ELR (cell line): Measurements from ENCODE around the gene FAIM.
A peak's percentile ranks its signal among the peaks of the same experiment; 100 is the strongest.
"Not testable (repeated sequence)": the region's sequence is repeated elsewhere in the genome, so short reads cannot be mapped to it uniquely, and the experiment has no call there.

Experiments used
- DNase-seq: peaks from one replicate; pipeline ENCODE4 v3.0.0-alpha.2; 2015; ENCODE audit warnings: low read depth

FAIM gene, protein sequence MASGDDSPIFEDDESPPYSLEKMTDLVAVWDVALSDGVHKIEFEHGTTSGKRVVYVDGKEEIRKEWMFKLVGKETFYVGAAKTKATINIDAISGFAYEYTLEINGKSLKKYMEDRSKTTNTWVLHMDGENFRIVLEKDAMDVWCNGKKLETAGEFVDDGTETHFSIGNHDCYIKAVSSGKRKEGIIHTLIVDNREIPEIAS

DNA sequence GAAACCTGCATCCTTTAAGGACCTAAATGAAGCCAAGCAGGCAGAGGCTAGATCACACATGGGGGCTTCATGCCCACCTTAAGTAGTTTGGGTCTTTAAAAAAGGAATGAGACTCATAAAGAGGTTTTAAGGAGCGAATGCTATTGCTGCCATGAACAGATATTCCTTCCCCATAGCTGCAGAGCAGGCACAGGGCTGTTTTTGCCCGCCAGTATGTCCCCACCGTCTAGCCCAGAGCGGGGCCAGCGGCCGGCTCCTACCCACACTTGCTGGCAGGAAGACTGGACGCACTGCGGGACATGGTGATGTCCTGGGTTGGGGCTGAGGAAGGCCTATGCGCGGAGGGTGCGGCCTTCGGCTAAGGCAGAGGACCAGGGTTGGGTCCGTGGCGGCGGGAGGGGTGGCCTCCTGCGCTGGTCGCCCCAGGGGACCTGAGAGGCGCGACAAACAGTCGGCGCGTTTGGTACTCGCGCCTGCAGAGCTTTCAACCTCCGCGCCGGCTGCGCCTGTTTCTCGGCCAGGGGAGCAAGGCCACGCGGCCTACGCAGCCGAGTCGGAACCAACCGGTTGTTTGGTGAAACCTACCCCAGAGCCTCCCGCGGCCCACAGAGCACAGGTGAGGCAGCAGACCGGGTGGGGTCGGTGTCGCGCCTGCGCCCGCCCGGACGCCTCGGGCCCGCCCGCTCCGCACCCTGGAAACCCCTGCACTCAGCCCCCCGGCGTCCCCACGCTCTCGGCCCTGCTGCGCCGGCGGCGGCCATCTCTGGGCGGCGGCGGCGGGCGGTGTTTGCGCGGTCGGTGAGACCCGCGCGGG is at the start of gene FAIM:
Gene FAIM, plus strand, starts transcription at position 450 of the 814 bp plus-strand sequence. CDS start 10,956 bp downstream, outside the sequence.
- DNase-seq, result peak; percentile 72

DNA sequence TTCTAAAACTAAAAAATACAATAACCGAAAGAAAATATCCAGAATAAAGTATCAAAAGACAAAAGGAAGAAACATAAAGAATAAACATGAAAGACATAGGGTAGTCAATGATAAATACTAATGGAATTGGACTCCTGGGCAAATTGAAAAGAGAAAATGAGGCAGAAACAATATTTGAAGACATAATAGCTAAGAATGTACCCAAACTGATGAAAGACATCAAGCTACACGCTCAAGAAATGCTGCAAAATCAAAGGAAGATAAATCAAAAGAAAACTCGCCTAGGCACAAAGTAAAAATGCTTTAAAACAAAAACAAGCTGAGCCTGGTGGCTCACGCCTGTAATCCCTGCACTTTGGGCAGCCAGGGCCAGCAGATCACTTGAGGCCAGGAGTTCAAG is 49.4 kb upstream of the FAIM start:
- DNase-seq, result no peak

DNA sequence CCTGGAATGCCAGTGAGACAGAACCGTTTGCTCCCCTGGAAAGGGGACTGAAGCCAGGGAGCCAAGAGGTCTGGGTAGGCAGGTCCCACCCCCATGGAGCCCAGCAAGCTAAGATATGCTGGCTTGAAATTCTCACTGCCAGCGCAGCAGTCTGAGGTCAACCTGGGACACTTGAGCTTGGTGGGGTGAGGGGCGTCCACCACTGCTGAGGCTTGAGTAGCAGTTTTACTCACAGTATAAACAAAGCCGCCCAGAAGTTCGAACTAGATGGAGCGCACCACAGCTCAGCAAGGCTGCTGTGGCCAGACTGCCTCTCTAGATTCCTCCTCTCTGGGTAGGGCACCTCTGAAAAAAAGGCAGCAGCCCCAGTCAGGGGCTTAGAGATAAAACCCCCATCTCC is 48.1 kb upstream of the FAIM start:
- DNase-seq, result no peak

DNA sequence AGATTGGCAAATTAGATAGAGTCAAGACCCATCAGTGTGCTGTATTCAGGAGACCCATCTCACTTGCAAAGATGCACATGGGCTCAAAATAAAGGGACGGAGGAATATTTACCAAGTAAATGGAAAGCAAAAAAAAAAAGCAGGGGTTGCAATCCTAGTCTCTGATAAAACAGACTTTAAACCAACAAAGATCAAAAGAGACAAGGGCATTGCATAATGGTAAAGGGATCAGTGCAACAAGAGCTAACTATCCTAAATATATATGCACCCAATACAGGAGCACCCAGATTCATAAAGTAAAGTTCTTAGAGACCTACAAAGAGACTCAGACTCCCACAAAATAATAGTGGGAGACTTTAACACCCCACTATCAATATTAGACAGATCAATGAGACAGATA is 45.7 kb upstream of the FAIM start:
- not testable (repeated sequence) for DNase-seq

DNA sequence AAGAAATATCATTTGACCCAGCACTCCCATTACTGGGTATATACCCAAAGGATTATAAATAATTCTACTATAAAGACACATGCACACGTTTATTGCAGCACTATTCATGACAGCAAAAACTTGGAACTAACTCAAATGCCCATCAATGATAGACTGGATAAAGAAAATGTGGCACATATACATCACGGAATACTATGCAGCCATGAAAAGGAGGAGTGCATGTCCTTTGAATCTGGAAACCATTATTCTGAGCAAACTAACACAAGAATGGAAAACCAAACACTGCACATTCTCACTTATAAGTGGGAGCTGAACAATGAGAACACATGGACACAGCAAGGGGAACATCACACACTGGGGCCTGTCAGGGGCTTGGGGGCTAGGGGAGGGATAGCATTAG is 42.3 kb upstream of the FAIM start:
- DNase-seq, result not testable (repeated sequence)

DNA sequence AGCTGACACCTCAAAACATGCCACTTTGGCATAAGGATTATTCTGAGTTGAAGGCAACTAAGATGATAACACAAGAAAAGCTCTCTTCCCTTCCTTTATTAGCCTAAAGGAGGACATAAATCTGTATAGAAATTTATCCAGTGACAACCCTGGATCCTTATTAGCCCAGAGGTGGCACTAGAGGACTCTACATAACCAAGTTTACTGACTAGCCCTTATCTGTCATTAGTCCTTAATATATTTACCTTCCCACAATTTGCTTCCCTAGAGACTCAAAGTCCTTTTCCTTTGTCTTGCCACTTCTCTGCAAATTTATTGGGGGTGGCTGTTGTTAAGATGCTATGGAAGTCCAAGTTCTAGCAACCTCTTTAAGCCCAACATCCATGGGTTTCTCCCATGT is 41.2 kb upstream of the FAIM start:
- DNase-seq, result peak; percentile 2

DNA sequence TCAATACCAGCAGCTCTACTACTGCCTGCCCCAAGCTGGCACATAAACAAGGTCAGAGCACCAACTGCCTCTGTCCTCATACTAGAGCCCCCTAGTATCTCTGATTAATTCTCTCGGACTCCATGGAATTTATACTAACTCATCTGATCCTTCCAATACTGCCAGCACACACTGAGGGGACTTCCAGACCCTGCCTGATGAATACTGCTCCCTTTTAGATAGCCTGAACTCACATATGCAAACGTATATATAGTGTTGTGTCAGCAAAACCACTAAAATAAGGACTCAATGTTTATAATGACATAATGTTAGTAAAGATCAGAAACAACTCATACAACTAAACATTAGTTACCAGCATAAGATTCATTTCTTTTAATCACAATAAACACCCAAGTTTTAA is 39.5 kb upstream of the FAIM start:
- DNase-seq, result peak; percentile 13

DNA sequence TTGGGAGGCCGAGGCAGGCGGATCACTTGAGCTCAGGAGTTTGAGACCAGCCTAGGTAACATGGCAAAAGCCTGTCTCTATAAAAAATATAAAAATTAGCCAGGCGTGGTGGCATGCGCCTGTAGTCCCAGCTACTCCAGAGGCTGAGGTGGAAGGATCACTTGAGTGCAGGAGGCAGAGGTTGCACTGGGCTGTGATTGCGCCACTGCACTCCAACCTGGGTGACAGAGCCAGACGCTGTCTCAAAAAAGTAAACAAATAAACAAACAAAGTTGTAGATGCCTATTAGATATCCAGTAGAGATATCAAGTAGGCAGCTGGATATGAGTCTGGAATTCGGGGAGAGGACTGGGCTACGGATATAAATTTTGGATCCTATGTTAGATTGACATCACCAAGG is 38.9 kb upstream of the FAIM start:
- not testable (repeated sequence) for DNase-seq

DNA sequence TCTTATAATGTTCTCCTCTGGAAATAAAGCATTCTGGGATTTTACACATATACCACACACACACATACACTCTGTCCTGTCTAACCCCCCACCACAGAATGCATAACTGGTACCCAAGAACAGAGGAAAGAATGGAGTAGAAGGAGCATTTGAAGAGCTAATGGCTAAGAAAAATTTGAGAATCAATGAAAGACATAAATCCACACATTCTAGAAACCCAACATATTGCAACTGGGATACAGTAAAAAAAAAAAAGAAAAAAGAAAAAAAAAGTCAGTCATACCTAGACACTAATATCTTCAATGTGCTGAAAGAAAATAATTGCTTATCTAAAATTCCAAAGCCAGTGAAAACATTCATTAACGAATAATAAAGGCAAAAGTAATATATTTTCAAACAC is 35.4 kb upstream of the FAIM start:
- DNase-seq, result no peak

DNA sequence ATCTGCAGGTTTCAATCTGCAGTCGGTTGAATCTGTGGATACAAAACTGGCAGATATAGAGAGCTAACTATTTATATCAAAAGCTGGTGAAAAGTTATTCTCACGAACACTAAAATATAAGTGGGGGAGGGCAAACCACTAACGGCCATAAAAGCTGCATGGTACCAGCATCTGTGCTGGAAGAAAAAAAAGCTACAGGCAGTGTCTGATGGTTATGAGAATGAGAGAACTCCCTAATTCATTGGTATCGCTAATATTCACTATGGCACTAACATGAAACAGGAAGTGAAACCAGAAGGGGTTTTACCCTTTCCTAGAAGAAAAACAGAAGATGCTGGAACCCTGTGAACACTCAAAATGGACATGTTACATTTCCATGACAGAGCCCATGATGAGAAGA is 30.4 kb upstream of the FAIM start:
- DNase-seq, result no peak

DNA sequence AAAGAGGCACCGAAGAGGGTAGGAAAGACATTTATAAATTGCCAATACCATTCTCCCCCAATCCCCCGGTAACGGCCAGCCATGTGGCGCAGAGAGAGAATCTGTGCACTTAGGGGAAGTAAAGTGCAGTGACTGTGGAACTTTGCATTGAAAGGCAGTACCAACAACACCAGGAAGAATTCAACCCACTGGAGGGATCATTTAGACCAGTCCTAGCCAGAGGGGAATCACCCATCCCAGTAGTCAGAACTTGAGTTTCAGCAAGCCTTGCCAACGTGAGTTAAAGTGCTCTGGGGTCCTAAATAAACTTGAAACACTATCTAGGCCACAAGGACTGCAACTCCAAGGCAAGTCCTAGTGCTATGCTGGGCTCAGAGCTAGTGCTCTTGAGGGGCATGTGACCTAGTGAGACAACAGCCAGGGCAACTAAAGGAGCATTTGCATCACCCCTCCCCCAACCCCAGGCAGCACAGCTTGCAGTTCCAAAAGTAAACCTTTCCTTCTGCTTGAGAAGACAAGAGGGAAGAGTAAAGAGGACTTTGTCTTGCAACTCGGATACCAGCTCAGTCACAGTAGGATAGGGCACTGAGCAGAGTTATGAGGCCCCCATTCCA is 29.5 kb upstream of the FAIM start:
- no peak for DNase-seq

DNA sequence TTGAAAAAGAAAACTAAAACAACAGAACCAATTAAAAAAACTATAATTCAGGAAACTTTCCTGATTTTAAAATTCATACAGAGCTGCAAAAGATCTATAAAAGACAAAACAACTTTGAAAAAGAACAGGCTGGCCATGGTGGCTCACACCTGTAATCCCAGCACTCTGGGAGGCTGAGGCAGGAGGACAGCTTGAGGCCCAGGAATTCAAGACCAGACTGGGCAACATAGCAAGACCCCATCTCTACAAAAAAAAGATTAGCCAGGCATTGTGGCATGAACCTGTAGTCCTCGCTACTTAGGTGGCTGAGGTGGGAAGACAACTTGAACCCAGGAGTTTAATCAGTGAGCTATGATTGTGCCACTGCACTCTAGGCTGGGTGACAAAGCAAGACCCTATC is 21.2 kb upstream of the FAIM start:
- DNase-seq, result no peak

DNA sequence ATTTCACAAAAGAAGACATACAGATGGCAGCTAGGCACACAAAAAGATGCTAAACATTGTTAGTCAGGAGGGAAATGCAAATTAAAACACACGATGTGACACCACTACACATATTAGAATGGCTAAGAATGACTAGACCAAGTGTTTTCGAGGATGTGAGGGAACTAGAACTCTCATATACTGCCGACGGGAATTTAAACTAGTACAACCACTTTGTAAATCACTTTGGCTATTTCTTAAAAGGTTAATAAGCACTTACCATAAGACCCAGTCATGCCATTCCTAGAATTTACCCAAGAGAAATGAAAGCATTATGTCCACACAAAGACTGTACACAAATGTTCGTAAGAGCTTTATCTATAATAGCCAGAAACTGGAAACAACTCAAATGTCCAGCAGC is 20.1 kb upstream of the FAIM start:
- DNase-seq, result no peak

DNA sequence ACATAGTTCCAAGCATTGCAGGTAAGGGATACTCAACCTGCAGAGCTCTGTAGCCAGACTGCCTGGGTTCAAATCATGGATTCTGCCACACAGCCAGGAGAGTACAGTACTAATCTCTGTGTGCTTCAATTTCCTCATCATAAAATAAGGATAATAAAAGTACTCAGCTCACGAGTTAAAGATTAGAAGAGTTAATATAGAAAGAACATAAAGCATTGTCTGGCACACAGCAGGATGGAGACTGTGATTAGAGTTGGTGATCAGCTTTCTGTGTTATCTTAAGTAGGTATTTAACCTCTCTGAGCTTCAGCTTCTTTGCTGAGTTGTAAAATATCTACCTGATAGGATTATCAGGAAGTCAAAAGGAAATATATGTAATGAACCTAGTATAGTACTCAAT is 17.2 kb upstream of the FAIM start:
- no peak for DNase-seq

DNA sequence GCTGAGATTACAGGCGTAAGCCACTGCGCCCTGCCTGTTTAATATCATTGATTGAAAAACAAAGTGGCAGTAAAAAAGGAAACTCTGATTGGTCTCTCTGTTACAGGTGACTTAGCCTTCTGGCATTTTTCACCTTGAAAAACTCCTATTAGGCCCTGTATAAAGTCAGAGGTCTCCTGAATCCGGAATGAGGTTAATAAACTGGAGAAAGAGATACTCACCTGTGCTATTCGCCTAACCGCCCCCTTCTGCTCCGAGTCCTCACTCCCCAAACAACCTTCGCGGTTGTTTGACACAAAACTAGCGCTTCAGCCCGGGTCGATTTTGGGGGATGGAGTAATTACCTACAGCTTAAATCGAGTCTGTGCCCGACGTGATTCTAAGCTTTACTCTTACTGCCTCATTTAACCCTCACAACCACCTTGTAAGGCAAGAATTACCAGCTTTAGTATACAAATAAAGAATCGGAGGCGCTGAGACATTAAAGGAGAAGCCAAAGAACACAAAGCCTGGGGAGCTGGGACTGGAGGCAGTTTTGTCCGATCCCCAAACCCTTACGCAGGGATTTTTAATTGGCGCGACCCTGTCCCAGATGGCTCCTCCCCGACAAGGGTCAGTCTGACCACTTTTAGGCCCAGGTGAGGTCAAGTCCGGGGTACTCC is 15.0 kb upstream of the FAIM start:
- DNase-seq, result peak; percentile 8

DNA sequence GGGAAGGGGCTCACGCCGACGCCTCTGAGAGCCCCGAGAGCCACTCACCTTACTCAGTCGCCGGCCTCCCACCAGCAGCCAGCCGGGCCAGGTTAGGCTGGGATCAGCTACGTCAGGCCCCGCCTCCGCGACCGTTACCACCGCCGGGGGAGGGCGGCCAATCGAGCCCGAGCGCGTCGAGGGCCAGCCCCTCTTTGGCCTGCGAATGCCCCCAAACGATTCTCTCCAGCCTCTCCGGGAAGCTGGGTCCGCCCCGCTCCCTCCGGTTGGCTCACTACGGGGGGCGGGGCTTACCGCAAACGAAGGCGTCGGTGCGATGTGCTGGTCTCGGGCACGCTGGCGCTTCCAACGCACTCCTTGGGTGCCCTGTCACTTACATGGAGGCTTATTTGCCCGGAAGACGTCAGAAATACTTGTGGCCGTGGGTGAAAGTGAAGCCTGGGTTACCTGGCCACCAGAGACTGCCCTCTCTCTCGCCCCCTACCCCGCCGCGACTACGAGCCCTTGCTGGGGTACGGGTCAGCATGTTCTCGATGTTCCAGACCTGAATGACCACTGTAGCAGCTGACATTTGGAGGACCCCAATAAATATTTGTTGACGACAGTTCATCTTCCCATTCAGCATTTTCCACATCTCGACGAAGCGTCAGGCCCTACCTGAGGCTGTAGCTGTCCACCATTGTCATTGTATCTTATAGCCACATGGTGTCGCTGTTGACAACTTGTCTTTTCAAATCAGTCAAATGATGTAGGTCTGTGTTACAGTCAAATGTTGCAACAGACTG is 14.2 kb upstream of the FAIM start, which contains the start of gene CEP70:
Gene CEP70, minus strand, starts transcription at position 111 of the 785 bp plus-strand sequence. CDS start 21,333 bp downstream, outside the sequence.
- peak; percentile 96 for DNase-seq

DNA sequence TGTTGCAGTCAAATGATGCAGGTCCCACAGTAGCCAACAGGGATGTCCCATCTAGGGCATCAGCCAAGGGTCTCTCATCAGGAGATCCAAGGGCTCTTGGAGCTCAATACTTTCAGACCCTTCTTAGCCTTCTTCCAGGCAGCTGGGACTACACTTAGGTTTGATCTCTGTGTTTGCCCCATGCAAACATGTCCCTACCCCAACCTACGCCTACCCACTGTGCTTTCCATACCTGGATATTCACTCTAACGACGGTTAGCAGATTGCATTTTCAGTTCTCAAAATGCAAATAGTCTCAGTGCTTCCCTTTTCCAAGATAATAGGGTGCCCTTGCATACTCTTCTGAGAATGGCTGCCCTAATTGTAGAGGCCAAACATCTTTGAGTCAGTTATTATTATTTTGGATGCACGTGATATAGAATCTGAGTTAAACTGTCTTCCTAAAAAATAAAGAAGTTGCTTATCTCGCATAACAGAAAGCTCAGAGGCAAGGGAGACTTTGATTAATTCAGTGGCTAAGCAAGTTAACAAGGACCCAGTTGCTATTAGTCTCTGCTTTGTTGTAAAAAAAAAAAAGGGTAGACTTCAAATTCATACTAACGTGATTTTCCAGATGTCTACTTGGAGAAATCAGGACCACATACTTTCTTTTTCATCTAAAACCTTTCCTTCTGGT is 13.5 kb upstream of the FAIM start:
- no peak for DNase-seq

DNA sequence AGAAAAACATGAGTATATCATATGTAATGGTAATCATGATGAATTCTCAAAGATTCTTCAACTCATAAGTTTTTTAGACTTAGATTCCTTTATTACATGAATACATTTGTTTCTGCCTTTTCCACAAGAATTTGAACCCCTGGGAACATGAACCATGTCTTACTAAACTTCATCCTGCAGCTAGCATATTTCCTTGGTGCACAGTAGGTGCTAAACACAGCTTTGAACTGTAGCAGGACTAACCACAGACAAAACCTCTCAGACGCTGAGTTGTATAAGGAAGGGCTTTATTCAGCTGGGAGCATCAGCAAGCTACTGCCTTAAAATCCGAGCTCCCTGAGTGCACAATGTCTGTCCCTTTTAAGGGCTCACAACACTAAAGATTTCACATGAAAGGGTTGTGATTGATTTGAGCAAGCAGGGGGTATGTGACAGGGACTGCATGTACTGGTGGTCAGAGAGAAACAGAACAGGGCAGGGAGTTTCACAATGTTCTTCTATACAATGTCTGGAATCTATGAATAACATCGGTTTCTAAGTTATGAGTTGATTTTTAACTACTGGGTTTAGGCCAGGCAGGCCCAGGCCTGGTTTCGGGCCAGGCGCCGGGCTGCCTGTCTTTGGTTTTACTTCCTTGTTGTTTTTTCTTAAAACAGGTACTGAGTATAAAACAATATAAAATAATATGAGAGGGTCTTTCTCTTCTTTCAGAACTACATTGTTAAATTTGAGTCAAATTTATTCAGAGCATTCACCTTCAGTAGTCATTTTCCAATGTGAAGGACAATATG is 11.2 kb upstream of the FAIM start:
- DNase-seq, result not testable (repeated sequence)

DNA sequence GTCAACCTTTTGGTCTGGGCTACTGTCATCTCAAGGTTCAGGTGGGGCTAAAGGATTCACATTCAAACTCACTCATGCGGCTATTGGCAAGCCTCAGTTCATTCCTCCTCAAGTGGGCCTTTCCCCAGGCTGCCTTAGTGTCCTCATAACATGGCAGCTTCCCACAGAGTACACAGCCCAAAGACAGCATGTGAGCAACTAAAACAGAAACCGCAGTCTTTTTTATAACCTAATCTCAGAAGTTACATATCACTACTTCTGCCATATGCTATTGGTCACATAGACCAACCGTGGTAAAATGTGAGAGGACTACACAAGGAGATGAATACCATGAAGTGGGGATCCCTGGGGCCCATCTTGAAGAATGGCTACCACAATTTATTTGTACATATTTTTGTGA is 10.0 kb upstream of the FAIM start:
- no peak for DNase-seq

DNA sequence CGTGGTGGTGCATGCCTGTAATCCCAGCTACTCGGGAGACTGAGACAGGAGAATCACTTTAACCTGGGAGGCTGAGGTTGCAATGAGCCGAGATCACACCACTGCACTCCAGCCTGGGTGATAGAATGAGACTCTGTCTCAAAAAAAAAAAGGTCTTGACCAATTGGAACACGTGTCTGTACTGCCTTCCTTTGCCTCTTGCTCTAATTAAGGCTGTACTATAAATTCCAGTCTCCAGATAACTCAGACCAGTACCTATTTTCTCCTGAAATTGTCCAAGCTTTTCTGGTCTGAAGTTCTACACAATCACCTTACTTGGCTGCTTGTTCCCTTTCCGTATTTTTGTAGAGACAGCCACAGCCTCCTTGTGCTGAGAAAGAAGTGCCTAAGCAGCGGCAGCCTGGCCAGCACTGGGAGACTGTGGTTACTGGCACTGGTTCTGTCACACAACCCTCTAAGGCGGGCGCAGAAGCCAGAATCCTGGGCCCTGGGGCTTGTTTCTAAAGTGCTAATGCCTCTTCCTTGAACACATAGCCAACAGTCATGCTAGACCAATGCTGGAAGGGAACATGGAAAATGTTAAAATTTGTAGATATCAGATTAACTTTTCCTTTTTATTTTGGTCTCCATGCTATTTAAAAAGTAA is 8.3 kb upstream of the FAIM start:
- DNase-seq, result no peak
